ENCODE results near the gene NUFIP1. TPM values are rescaled to one million over a fixed set of nuclear protein-coding genes. Genes with fewer than 3 reads are reported as not detected.

NUFIP1 gene
- total RNA-seq, 6 experiments from 2014 or later: 1.1 to 2.3 (median 2.0) TPM

- H3K4me1 ChIP-seq: no peaks in the 10 kb centered on the region
These were observed 54.5 kb downstream of the NUFIP1 start for GRCh38 chr13:44934724-44935123.

DNA sequence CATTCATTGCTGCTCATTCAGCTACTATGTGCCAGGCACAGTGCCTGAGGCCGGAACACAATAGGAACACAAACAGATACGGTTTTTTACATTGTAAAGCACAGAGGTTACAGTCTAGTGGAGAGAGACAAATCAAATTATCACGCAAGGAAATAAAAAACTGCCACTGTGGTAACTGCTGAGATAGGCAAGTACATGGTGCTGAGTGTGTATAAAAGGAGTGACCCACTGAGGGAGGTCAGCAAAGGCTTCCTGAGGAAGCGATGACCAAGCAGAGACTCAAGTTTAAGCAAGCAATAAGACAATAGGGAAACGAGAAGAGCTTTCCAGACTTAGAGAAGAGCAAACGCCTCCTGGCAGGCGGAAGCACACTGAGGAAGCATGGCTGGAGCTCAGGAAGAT, 56.4 kb downstream of the NUFIP1 start:
- intact Hi-C loops (cut with DNase I): no loop called here
- DNase-seq (peak in 1 of 3 donors; percentile 38), ATAC-seq (peak; percentile 82 to 90 (median 88))
- Histone ChIP-seq H3K4me1 (no peaks in the 10 kb centered on the region), H3K36me3 (no peaks in the 10 kb centered on the region), H3K9me3 (no peaks in the 10 kb centered on the region), H3K4me3 (no peak overlapping the region), H3K27me3 (no peaks in the 10 kb centered on the region), H3K27ac (peak overlapping the region in 2 of 3 donors; percentile 15 to 24)
- 59% methylated on average over 7 of the region's 7 CpGs for WGBS (ENCODE audit: insufficient coverage, low coverage, low lambda C conversion rate, missing lambda C conversion rate)
- TF ChIP-seq, protein P1, sequence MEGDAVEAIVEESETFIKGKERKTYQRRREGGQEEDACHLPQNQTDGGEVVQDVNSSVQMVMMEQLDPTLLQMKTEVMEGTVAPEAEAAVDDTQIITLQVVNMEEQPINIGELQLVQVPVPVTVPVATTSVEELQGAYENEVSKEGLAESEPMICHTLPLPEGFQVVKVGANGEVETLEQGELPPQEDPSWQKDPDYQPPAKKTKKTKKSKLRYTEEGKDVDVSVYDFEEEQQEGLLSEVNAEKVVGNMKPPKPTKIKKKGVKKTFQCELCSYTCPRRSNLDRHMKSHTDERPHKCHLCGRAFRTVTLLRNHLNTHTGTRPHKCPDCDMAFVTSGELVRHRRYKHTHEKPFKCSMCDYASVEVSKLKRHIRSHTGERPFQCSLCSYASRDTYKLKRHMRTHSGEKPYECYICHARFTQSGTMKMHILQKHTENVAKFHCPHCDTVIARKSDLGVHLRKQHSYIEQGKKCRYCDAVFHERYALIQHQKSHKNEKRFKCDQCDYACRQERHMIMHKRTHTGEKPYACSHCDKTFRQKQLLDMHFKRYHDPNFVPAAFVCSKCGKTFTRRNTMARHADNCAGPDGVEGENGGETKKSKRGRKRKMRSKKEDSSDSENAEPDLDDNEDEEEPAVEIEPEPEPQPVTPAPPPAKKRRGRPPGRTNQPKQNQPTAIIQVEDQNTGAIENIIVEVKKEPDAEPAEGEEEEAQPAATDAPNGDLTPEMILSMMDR (IDR thresholded peaks at IDR 0.05): no peak
- no peak for TF ChIP-seq POLR2A (IDR thresholded peaks at IDR 0.05)

More at GRCh38 chr13:44934724-44935123, 54.5 kb downstream of the NUFIP1 start:
- DNase-seq: no peak
- TF ChIP-seq, protein P1 (IDR thresholded peaks at IDR 0.05): no peak
- no peak for TF ChIP-seq POLR2A (IDR thresholded peaks at IDR 0.05)
- WGBS (ENCODE audit: insufficient coverage, low coverage, low lambda C conversion rate, missing lambda C conversion rate): 0% methylated on average over 1 of the region's 1 CpG
- no peak for ATAC-seq
- Histone ChIP-seq H3K36me3 (no peaks in the 10 kb centered on the region), H3K9me3 (no peaks in the 10 kb centered on the region), H3K27ac (no peak overlapping the region), H3K27me3 (no peaks in the 10 kb centered on the region), H3K4me3 (no peak overlapping the region)
- intact Hi-C loops (cut with DNase I): no loop called here

GRCh38 chr13:44932171-44932849, 57.0 kb downstream of the NUFIP1 start:
- no peak for DNase-seq
- WGBS (ENCODE audit: insufficient coverage, low coverage, low lambda C conversion rate, missing lambda C conversion rate): 30% methylated on average over 4 of the region's 5 CpGs
- H3K27me3 ChIP-seq: no peaks in the 10 kb centered on the region
- TF ChIP-seq POLR2A (IDR thresholded peaks at IDR 0.05): no peak
- TF ChIP-seq, protein P1 (IDR thresholded peaks at IDR 0.05): no peak
- no peak for ATAC-seq
- no peaks in the 10 kb centered on the region for H3K4me1 ChIP-seq
- no peak overlapping the region for H3K4me3 ChIP-seq
- intact Hi-C loops (cut with DNase I): no loop called here
- no peaks in the 10 kb centered on the region for H3K9me3 ChIP-seq
- H3K36me3 ChIP-seq: no peaks in the 10 kb centered on the region
- peak overlapping the region; percentile 15 to 44 (median 24) for H3K27ac ChIP-seq

GRCh38 chr13:44930963-44931623, 58.2 kb downstream of the NUFIP1 start:
- Histone ChIP-seq H3K27me3 (no peaks in the 10 kb centered on the region), H3K9me3 (no peaks in the 10 kb centered on the region), H3K36me3 (no peaks in the 10 kb centered on the region), H3K27ac (peak overlapping the region in 2 of 3 donors; percentile 15 to 24), H3K4me1 (no peaks in the 10 kb centered on the region), H3K4me3 (no peak overlapping the region)
- ATAC-seq: no peak
- no peak for DNase-seq
- TF ChIP-seq POLR2A (IDR thresholded peaks at IDR 0.05): no peak
- TF ChIP-seq, protein P1 (IDR thresholded peaks at IDR 0.05): no peak
- 34% methylated on average over 3 of the region's 7 CpGs for WGBS (ENCODE audit: insufficient coverage, low coverage, low lambda C conversion rate, missing lambda C conversion rate)
- intact Hi-C loops (cut with DNase I): no loop called here

Measured in right lobe of liver (tissue), 6 donors.